ENCODE data around the gene SOX9.

DNA sequence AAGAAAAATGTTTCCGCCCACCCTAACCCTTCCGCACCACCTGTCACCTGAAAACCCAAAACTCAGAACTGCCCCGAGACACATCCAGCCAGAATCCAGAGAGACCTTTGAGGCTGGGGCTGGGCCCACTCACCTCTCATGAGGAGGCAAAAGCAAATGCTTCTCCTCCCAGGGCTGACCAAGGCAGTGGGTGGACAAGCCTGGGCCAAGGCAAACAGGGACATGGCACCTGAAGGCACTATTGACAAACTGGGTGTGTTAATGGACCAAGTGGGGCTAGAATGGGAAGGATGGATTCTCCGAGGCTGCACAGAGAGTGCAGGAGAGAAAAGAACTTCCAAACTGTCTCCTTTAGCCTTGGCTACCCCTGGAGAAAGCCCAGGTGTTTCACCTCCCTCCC lies 54.4 kb downstream of the SOX9 start:
- TF ChIP-seq CTCF (IDR thresholded peaks at IDR 0.05) (no peak), POLR2A (IDR thresholded peaks at IDR 0.05) (no peak), EP300 (IDR thresholded peaks at IDR 0.05) (no peak)
